ENCODE data around the gene PITX2. TPM values are rescaled to one million over a fixed set of nuclear protein-coding genes. Genes with fewer than 3 reads are reported as not detected.

Gene PITX2
- total and polyA plus RNA-seq, 2 of the 8 experiments (the other 6 are each of a cell fraction or from before 2014, with no cell fraction given) = 0.09 to 0.67 TPM

DNA sequence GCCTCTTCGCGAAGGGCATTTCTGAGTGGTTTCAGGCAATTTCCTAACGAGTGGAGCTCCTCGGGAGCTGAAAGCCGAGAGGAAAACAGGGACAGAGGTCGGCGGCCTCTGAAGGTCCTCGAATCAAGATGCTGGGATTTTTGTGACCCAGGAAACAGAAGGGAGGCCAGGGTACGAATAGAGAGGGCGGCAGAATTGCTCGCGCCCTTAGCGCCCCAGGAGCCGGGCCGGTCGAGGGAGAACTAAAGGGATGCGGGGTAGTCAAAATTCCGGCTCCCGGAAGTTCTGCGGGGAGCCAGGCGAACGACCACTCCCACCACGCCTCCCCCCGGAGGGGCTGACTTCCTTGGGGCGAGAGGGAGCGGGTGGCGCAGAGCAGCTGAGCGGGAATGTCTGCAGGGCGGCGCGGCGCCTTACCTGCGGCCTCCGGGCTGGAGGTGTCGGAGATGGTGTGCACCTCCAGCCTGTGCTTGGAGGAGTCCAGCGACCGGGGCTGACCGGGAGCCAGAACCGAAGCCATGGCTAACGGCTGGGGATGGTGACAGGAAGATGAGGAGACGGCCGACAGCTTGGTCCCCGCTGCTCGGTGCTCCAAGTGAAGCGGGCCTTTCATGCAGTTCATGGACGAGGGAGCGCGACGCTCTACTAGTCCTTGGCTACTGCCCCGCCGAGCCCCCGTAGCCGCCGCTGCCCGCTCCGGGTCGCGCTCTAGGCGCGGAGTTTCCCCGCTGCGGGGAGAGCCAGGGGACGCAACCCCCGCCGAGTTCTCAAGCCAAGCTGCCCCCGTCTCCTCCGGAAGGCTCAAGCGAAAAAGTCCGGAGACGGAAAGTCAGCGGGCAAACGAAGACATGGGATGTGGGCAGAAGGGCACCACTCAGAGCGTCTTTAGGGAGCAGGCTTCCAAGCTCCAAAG, 782 bp downstream of the PITX2 start (continued):
- no peak for TF ChIP-seq POU5F1 (IDR thresholded peaks at IDR 0.05; ENCODE audit: low read depth, low read length)
- TF ChIP-seq TCF12 (IDR thresholded peaks at IDR 0.05; ENCODE audit: low read depth, low read length) = no peak
- no peak for TF ChIP-seq KDM1A (IDR thresholded peaks at IDR 0.05; ENCODE audit: borderline replicate concordance, low read length)
- TF ChIP-seq EZH2 (IDR thresholded peaks at IDR 0.05; ENCODE audit: low read depth, low read length, severe bottlenecking) = peak; percentile 85
- no peak for TF ChIP-seq SIX5 (IDR thresholded peaks at IDR 0.05; ENCODE audit: low read depth, low read length)
- TF ChIP-seq EP300 (IDR thresholded peaks at IDR 0.05; ENCODE audit: borderline replicate concordance in 1 of 2, low read depth in 2 of 2, low read length in 2 of 2) = no peak
- TF ChIP-seq MAFK (IDR thresholded peaks at IDR 0.05; ENCODE audit: low read depth, low read length) = no peak
- TF ChIP-seq PHF8 (conservative IDR thresholded peaks at IDR 0.05; ENCODE audit: low read depth, low read length) = no peak
- peak; percentile 86 for TF ChIP-seq CTBP2 (IDR thresholded peaks at IDR 0.05; ENCODE audit: borderline replicate concordance, insufficient read depth, insufficient read length, low read length)
- no peak for TF ChIP-seq TEAD4 (IDR thresholded peaks at IDR 0.05; ENCODE audit: low read depth, low read length)
- no peak for TF ChIP-seq TBP (IDR thresholded peaks at IDR 0.05; ENCODE audit: low read depth, low read length)
- no peak for TF ChIP-seq HDAC6 (IDR thresholded peaks at IDR 0.05; ENCODE audit: low read depth, low read length)
- no peak for TF ChIP-seq KDM5A (IDR thresholded peaks at IDR 0.05; ENCODE audit: low read length)
- TF ChIP-seq RFX5 (IDR thresholded peaks at IDR 0.05; ENCODE audit: borderline replicate concordance, low read depth, low read length) = no peak
- no peak for TF ChIP-seq RAD21 (IDR thresholded peaks at IDR 0.05 in 1 of 2, conservative IDR thresholded peaks at IDR 0.05 in 1 of 2; ENCODE audit: low read depth in 2 of 2, low read length in 2 of 2)
- TF ChIP-seq RXRA (IDR thresholded peaks at IDR 0.05; ENCODE audit: insufficient read depth, low read depth, low read length) = no peak
- no peak for TF ChIP-seq BACH1 (IDR thresholded peaks at IDR 0.05; ENCODE audit: low read length)
